ENCODE measurements around the gene LOC101059915.

LOC101059915 gene

GRCh38 chrX:71665747-71666146, 1.6 kb upstream of the LOC101059915 start:
- Histone ChIP-seq H3K9me1 (ENCODE audit: control insufficient read depth, extremely low read depth, insufficient read depth, low read length) (no peaks in the 10 kb centered on the region), H4K20me1 (ENCODE audit: control insufficient read depth, extremely low read depth, insufficient read depth, low read length) (peaks cover 5% of the 10 kb centered on the region), H3K4me1 (ENCODE audit: control insufficient read depth, extremely low read depth, insufficient read depth, low read length) (peaks cover 19% of the 10 kb centered on the region), H3K9me3 (ENCODE audit: control insufficient read depth, low read depth, low read length) (no peaks in the 10 kb centered on the region), H3K36me3 (ENCODE audit: control insufficient read depth in 2 of 2, extremely low read depth in 1 of 2, insufficient read depth in 2 of 2, low read length in 2 of 2) (no peaks in the 10 kb centered on the region), H2AFZ (ENCODE audit: control insufficient read depth, low read length) (no peak overlapping the region), H3K79me2 (ENCODE audit: control insufficient read depth, insufficient read depth, low read length) (no peaks in the 10 kb centered on the region), H3K4me3 (ENCODE audit: control insufficient read depth in 2 of 3, extremely low read depth in 1 of 3, insufficient read depth in 2 of 3, low read depth in 1 of 3, low read length in 3 of 3) (no peak overlapping the region), H3K27me3 (ENCODE audit: control insufficient read depth, extremely low read depth, insufficient read depth, low read length) (no peaks in the 10 kb centered on the region), H3K4me2 (ENCODE audit: control insufficient read depth, extremely low read depth, insufficient read depth, low read depth, low read length) (no peak overlapping the region), H3K9ac (ENCODE audit: control insufficient read depth, extremely low read depth, insufficient read depth, low read length) (no peak overlapping the region), H3K27ac (ENCODE audit: control insufficient read depth, insufficient read depth, low read length) (no peak overlapping the region)
- dilution Hi-C loops (cut with MboI; ENCODE audit: extremely low pct_ligation_motif_present, low sequenced_read_pairs) = no loop called here
- TF ChIP-seq EZH2 (IDR thresholded peaks at IDR 0.05; ENCODE audit: low read length) (no peak), CTCF (optimal IDR thresholded peaks at IDR 0.05 in 1 of 3, IDR thresholded peaks at IDR 0.05 in 1 of 3, conservative IDR thresholded peaks at IDR 0.05 in 1 of 3; ENCODE audit: extremely low read depth in 1 of 3, insufficient read depth in 2 of 3, low read length in 3 of 3) (no peak)
- DNase-seq (ENCODE audit: low read depth, low spot score) (no peak), FAIRE-seq (no peak)

- Histone ChIP-seq H2AFZ (ENCODE audit: control insufficient read depth, low read length) (no peak overlapping the region), H4K20me1 (ENCODE audit: control insufficient read depth, extremely low read depth, insufficient read depth, low read length) (no peaks in the 10 kb centered on the region), H3K4me1 (ENCODE audit: control insufficient read depth, extremely low read depth, insufficient read depth, low read length) (peaks cover 20% of the 10 kb centered on the region), H3K9ac (ENCODE audit: control insufficient read depth, extremely low read depth, insufficient read depth, low read length) (no peak overlapping the region), H3K4me2 (ENCODE audit: control insufficient read depth, extremely low read depth, insufficient read depth, low read depth, low read length) (no peak overlapping the region), H3K79me2 (ENCODE audit: control insufficient read depth, insufficient read depth, low read length) (no peaks in the 10 kb centered on the region), H3K4me3 (ENCODE audit: control insufficient read depth in 2 of 3, extremely low read depth in 1 of 3, insufficient read depth in 2 of 3, low read depth in 1 of 3, low read length in 3 of 3) (no peak overlapping the region), H3K36me3 (ENCODE audit: control insufficient read depth in 2 of 2, extremely low read depth in 1 of 2, insufficient read depth in 2 of 2, low read length in 2 of 2) (no peaks in the 10 kb centered on the region), H3K27ac (ENCODE audit: control insufficient read depth, insufficient read depth, low read length) (no peak overlapping the region), H3K9me3 (ENCODE audit: control insufficient read depth, low read depth, low read length) (no peaks in the 10 kb centered on the region), H3K9me1 (ENCODE audit: control insufficient read depth, extremely low read depth, insufficient read depth, low read length) (no peaks in the 10 kb centered on the region), H3K27me3 (ENCODE audit: control insufficient read depth, extremely low read depth, insufficient read depth, low read length) (no peaks in the 10 kb centered on the region)
- dilution Hi-C loops (cut with MboI; ENCODE audit: extremely low pct_ligation_motif_present, low sequenced_read_pairs) = no loop called here
- no peak for TF ChIP-seq CTCF (optimal IDR thresholded peaks at IDR 0.05 in 1 of 3, IDR thresholded peaks at IDR 0.05 in 1 of 3, conservative IDR thresholded peaks at IDR 0.05 in 1 of 3; ENCODE audit: extremely low read depth in 1 of 3, insufficient read depth in 2 of 3, low read length in 3 of 3)
- DNase-seq (ENCODE audit: low read depth, low spot score) = no peak
- no peak for FAIRE-seq
These were observed 814 bp upstream of the LOC101059915 start for GRCh38 chrX:71666240-71667223.
